Urothelium cell line (cell line): ENCODE measurements around the gene TNFSF13.

Experiments used
- DNase-seq: peaks from one replicate; pipeline ENCODE4 v3.0.0; 2011; ENCODE audit warnings: low spot score, mixed read lengths
- FAIRE-seq: peaks from 2 replicates; lab custom pipeline; 2011; peaks lifted over from hg19 to GRCh38; lab: Jason Lieb, UNC

The TNFSF13 gene

GRCh38 chr17:7558544-7559319 is at the start of gene TNFSF13:
TNFSF13 (plus strand) TSS chr17:7558750; CDS start chr17:7559040, 290 bp downstream.
- DNase-seq, result no peak
- no peak for FAIRE-seq

GRCh38 chr17:7508846-7509245 is 49.7 kb upstream of the TNFSF13 start:
- FAIRE-seq, result no peak
- DNase-seq, result no peak

- DNase-seq (no peak), FAIRE-seq (no peak)
These were observed 48.6 kb upstream of the TNFSF13 start for GRCh38 chr17:7509937-7510336.

GRCh38 chr17:7511108-7511507 is 47.4 kb upstream of the TNFSF13 start:
- peak; percentile 5 for FAIRE-seq
- DNase-seq, result no peak

- DNase-seq (no peak), FAIRE-seq (no peak)
These were observed 46.4 kb upstream of the TNFSF13 start for GRCh38 chr17:7512105-7512504.

GRCh38 chr17:7512824-7513540 is 45.6 kb upstream of the TNFSF13 start:
- FAIRE-seq (no peak), DNase-seq (no peak)

GRCh38 chr17:7513850-7514419 is 44.6 kb upstream of the TNFSF13 start:
- FAIRE-seq (no peak), DNase-seq (no peak)

GRCh38 chr17:7515911-7516610 is 42.5 kb upstream of the TNFSF13 start:
- FAIRE-seq (no peak), DNase-seq (no peak)

GRCh38 chr17:7523033-7523432 is 35.5 kb upstream of the TNFSF13 start:
- no peak for DNase-seq
- FAIRE-seq, result no peak

- FAIRE-seq (no peak), DNase-seq (no peak)
These were observed 29.7 kb upstream of the TNFSF13 start for GRCh38 chr17:7528842-7529241.

- no peak for DNase-seq
- no peak for FAIRE-seq
These were observed 28.3 kb upstream of the TNFSF13 start for GRCh38 chr17:7530023-7530900.

GRCh38 chr17:7538050-7538449 is 20.5 kb upstream of the TNFSF13 start:
- DNase-seq, result no peak

GRCh38 chr17:7538891-7539545 is 19.5 kb upstream of the TNFSF13 start:
- no peak for FAIRE-seq

More at GRCh38 chr17:7538050-7538449, 20.5 kb upstream of the TNFSF13 start:
- FAIRE-seq, result no peak

GRCh38 chr17:7541074-7541621 is 17.4 kb upstream of the TNFSF13 start:
- FAIRE-seq, result no peak

More at GRCh38 chr17:7538891-7539545, 19.5 kb upstream of the TNFSF13 start:
- DNase-seq, result no peak

GRCh38 chr17:7544911-7545310 is 13.6 kb upstream of the TNFSF13 start:
- no peak for DNase-seq
- FAIRE-seq, result no peak

More at GRCh38 chr17:7541074-7541621, 17.4 kb upstream of the TNFSF13 start:
- no peak for DNase-seq

- DNase-seq (no peak), FAIRE-seq (no peak)
These were observed 9.8 kb upstream of the TNFSF13 start, which contains the start of gene TNFSF12 for GRCh38 chr17:7548585-7549400. TNFSF12 (plus strand) TSS chr17:7549058; CDS start chr17:7549154, 96 bp downstream.

GRCh38 chr17:7549401-7550055 is 9.0 kb upstream of the TNFSF13 start:
- FAIRE-seq (no peak), DNase-seq (no peak)

GRCh38 chr17:7550344-7550743 is 8.2 kb upstream of the TNFSF13 start:
- no peak for DNase-seq
- FAIRE-seq, result no peak
